Endothelial cell of umbilical vein (primary cell): Measurements from ENCODE around the gene KRT3.

Experiments used
- CTCF ChIP-seq, 2 donors: IDR thresholded peaks; 1 replicate in 1 of 2; 2 replicates in 1 of 2; pipeline ENCODE4 v1.5.1; 2011; ENCODE audit warnings: low read length in 2 of 2, mild to moderate bottlenecking in 2 of 2, moderate library complexity in 2 of 2, control low read depth in 1 of 2, inconsistent platforms in 1 of 2, low read depth in 1 of 2; ENCODE audit not compliant: insufficient read depth in 1 of 2; ENCODE audit errors: extremely low read depth in 1 of 2
- EZH2 ChIP-seq: IDR thresholded peaks from 2 replicates; pipeline ENCODE4 v1.6.1; 2012; ENCODE audit warnings: borderline replicate concordance, low read depth, mild to moderate bottlenecking, moderate library complexity, low read length, inconsistent platforms; ENCODE audit not compliant: severe bottlenecking
- FOS ChIP-seq: IDR thresholded peaks from 2 replicates; pipeline ENCODE4 v1.6.1; 2011; ENCODE audit warnings: mild to moderate bottlenecking, low read length, moderate library complexity, borderline replicate concordance; ENCODE audit not compliant: insufficient read depth
- GATA2 ChIP-seq: IDR thresholded peaks from 2 replicates; pipeline ENCODE4 v1.7.0; 2011; ENCODE audit warnings: low read depth, mild to moderate bottlenecking, moderate library complexity, mixed read lengths, low read length; ENCODE audit not compliant: insufficient read length, insufficient read depth
- JUN ChIP-seq: IDR thresholded peaks from 2 replicates; pipeline ENCODE4 v1.6.1; 2011; ENCODE audit warnings: borderline replicate concordance, low read depth; ENCODE audit not compliant: insufficient read length, insufficient read depth
- MAX ChIP-seq: IDR thresholded peaks from 2 replicates; pipeline ENCODE4 v1.6.1; 2011; ENCODE audit not compliant: insufficient read depth, insufficient read length
- MYC ChIP-seq: IDR thresholded peaks from one replicate; pipeline ENCODE4 v1.6.1; 2011; ENCODE audit warnings: mild to moderate bottlenecking, low read depth, low read length
- POLR2A ChIP-seq: IDR thresholded peaks from 2 replicates; pipeline ENCODE4 v1.6.1; 2012; ENCODE audit warnings: low read depth, mild to moderate bottlenecking, control low read depth, low read length
- POLR2AphosphoS5 ChIP-seq: IDR thresholded peaks from 2 replicates; pipeline ENCODE4 v1.6.1; 2012; ENCODE audit warnings: low read depth, mild to moderate bottlenecking, control low read depth, low read length, moderate library complexity; ENCODE audit not compliant: insufficient read depth

GRCh38 chr12:52754135-52754534 lies 41.8 kb downstream of the KRT3 start:
- no peak for TF ChIP-seq POLR2A
- no peak for TF ChIP-seq EZH2
- no peak for TF ChIP-seq CTCF (IDR thresholded peaks at IDR 0.05; ENCODE audit: extremely low read depth in 1 of 2, insufficient read depth in 1 of 2, low read depth in 1 of 2, low read length in 2 of 2)
- no peak for TF ChIP-seq POLR2AphosphoS5
- TF ChIP-seq FOS, result no peak
- TF ChIP-seq MYC, result no peak
- no peak for TF ChIP-seq MAX
- no peak for TF ChIP-seq JUN
- TF ChIP-seq GATA2, result no peak
